ENCODE data around the gene BRD9.
"Not testable (repeated sequence)": the region's sequence is repeated elsewhere in the genome, so short reads cannot be mapped to it uniquely, and the experiment has no call there.

The BRD9 gene

DNA sequence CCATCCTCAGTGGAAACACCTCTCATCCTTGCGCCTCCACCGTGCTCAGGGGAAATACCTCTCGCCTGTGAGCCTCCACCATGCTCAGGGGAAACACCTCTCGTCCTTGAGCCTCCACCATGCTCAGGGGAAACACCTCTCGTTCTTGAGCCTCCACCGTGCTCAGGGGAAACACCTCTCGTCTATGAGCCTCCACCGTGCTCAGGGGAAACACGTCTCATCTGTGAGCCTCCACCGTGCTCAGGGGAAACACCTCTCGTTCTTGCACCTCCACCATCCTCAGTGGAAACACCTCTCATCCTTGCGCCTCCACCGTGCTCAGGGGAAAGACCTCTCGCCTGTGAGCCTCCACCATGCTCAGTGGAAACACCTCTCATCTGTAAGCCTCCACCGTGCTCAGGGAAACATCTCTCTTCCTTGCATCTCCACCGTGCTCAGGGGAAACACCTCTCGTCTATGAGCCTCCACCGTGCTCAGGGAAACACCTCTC lies 46.0 kb downstream of the BRD9 start:
- H3K4me3 ChIP-seq (ENCODE audit: low read depth, low read length); H3K27ac ChIP-seq; H3K27me3 ChIP-seq (replicated peaks); in situ Hi-C loops (cut with HindIII; ENCODE audit: low pct_ligation_motif_present, low sequenced_read_pairs); H3K36me3 ChIP-seq (replicated peaks); DNase-seq: not testable (repeated sequence)

DNA sequence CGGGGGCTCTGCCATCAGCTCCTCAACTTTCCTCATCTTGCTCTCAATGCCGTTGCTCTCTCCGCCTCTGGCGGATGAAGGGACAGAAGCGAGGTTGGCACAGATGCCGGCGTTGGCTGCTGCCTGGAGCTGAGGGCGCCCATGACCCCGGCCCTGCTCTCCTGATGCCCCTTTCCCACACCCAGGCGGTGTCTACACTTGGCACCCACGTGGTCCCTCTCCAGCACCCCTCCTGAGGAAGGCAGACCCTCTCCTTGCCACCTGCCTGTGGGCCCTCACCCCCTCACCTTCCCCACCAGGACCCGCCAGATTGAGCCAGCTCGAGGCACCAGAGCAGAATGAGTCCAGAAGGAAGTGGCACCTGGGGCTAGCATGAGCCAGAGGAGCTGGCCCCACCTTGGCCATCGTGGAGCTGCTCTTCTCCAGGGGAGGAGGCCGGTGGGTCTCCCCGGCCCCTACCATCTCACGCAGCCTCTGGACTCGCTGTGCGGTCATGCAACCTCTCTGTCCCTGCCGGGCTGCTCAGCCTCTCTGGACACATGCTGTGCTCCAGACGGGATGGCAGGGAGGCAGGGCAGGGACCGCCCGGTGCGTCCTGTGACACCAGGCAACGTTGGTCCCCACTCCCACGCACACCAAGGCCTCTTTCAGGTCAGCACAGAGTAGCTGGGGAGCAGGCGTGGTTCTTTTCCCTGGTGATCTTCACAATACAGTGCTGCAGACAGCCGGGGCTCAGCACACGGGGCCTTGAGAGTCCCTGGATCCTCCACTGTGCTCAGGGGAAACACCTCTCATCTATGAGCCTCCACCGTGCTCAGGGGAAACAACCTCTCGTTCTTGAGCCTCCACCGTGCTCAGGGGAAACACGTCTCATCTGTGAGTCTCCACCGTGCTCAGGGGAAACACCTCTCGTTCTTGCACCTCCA lies 46.7 kb downstream of the BRD9 start:
- H3K27ac ChIP-seq; H3K36me3 ChIP-seq (replicated peaks); DNase-seq; H3K27me3 ChIP-seq (replicated peaks); H3K4me3 ChIP-seq (ENCODE audit: low read depth, low read length); in situ Hi-C loops (cut with HindIII; ENCODE audit: low pct_ligation_motif_present, low sequenced_read_pairs): not testable (repeated sequence)

DNA sequence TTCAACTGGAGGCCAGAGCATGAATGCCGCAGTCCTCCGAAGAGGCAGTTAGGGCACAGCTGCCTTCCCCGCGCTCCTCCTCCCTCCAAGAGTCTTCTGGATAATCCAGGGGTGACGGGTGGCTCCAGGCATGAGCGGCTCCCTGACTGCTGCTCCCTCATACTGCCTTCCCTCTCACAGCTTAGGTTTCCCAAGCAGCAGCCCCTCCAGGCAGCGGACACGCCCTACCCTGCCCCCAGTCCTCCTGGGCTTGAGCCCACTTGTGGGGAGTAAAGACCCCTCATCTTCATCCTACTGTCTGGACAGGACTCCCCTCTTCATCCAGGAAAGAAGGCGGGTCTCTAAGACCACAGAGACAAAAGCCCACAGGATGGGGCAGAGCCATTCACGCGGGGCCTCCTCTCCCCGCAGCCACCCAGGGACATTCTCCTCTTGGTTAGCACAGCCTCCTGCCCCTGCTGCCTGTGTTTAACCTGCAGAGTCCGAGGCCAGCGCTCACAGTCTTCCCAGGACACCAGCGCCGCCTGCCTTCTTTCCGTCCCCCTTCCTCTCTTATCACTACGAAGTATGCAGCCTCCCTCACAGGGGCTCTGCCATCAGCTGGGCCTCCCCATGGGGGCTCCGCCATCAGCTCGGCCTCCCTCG lies 47.4 kb downstream of the BRD9 start:
- H3K4me3 ChIP-seq (ENCODE audit: low read depth, low read length); H3K27ac ChIP-seq; H3K36me3 ChIP-seq (replicated peaks); DNase-seq; in situ Hi-C loops (cut with HindIII; ENCODE audit: low pct_ligation_motif_present, low sequenced_read_pairs); H3K27me3 ChIP-seq (replicated peaks): not testable (repeated sequence)

DNA sequence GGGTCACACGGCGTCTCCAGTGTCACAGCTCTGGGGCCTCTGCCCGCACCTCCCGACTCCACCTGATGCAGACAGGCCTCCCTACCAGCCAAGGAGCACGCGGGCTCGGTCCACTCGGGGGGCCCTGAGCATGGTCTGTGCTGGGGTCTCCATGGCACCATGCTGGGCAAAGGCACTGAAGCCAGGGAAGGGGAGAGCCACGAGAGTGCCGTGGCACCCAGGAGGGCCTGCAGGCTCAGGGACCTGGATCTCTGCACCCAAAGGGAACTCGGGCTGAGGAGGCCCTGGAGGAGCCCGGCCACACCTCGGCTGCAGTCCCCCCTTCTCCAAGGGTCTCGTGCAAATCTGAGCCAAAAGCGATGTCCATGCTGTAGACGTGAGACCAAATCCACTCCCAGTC lies 48.2 kb downstream of the BRD9 start:
- in situ Hi-C loops (cut with HindIII; ENCODE audit: low pct_ligation_motif_present, low sequenced_read_pairs); DNase-seq: not testable (repeated sequence)

DNA sequence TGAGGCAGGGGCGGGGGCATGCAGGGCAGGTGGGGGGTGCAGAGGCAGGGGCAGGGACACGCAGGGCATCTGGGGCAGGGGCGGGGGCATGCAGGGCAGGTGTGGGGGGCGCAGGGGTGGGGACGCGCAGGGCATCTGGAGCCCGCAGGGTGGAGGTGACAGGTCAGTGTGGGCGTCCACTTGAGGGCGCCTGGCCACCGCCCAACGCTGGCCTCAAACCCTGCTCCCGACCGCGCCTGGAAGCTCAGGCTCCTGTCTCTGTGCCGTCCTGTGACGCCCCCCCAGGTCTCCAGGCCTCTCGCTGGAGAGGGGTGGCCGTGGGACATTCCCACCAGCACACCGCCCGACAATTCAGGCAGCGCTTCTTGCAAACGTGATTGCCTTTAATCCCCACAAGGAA lies 48.7 kb downstream of the BRD9 start:
- in situ Hi-C loops (cut with HindIII; ENCODE audit: low pct_ligation_motif_present, low sequenced_read_pairs); H3K27me3 ChIP-seq (replicated peaks); DNase-seq; H3K4me3 ChIP-seq (ENCODE audit: low read depth, low read length); H3K36me3 ChIP-seq (replicated peaks); H3K27ac ChIP-seq: not testable (repeated sequence)

More for the DNA sequence above, 48.2 kb downstream of the BRD9 start:
- not testable (repeated sequence) for H3K27me3 ChIP-seq (replicated peaks); H3K4me3 ChIP-seq (ENCODE audit: low read depth, low read length); H3K27ac ChIP-seq; H3K36me3 ChIP-seq (replicated peaks)

DNA sequence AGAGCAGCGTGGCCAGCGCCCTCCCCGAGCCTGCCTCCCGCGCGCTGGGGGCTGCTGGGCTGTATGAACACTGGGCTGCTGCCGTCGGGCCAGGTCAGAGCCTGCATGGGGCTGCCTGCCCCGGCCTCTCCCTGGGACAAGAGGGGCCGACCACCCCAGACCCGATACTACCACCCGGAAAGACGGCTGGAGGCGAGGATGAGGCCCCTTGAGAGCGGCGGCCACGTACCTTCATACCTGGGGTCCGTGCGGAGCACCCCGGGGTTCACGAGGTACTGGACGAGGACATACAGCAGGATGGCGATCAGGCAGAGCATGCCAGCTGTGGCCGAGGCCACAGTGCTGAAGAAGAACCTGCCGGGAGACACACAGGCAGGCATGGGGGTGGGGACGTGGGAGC lies 49.2 kb downstream of the BRD9 start:
- H3K4me3 ChIP-seq (ENCODE audit: low read depth, low read length); H3K27ac ChIP-seq; DNase-seq; in situ Hi-C loops (cut with HindIII; ENCODE audit: low pct_ligation_motif_present, low sequenced_read_pairs); H3K27me3 ChIP-seq (replicated peaks); H3K36me3 ChIP-seq (replicated peaks): not testable (repeated sequence)

DNA sequence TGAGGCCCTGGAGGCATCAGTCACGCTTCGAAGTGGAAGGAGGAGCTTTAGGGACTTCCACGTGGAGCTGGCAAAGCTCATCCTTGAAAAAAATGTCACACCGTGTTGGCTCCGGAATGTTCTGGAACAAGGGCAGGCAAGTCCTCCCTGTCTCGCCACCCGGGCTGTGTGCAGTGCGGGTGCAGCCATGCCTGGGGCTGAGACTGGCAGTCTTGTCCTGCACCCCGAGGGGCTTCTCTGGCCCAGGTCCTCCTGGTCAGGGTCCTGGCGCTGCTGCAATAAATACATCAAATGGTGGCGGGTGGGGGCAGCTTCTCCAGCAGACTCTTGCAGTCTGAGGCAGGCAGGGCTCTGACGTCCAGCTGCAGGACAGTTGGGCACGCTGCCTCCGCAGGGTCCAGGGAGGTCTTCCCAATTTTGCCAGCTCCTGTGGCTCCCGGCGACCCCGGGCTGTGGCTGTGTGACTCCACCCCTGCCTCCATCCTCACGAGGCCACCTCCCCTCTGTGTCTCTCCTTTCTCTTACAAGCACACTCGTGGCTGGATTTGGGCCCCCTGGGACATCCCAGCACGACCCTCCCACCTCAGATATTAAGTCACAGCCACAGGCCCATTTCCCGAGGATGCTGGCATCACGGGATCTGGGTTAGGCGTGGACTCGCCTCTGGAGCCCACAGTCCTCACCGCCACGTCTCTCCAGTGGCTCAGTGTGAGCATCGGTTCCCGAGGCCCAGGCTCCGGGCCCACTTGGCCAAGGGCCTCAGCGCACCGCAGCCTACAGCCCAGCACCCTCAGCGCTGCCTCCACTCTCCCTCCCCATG lies 50.0 kb downstream of the BRD9 start:
- H3K27ac ChIP-seq; in situ Hi-C loops (cut with HindIII; ENCODE audit: low pct_ligation_motif_present, low sequenced_read_pairs); H3K36me3 ChIP-seq (replicated peaks); H3K27me3 ChIP-seq (replicated peaks); DNase-seq; H3K4me3 ChIP-seq (ENCODE audit: low read depth, low read length): not testable (repeated sequence)

DNA sequence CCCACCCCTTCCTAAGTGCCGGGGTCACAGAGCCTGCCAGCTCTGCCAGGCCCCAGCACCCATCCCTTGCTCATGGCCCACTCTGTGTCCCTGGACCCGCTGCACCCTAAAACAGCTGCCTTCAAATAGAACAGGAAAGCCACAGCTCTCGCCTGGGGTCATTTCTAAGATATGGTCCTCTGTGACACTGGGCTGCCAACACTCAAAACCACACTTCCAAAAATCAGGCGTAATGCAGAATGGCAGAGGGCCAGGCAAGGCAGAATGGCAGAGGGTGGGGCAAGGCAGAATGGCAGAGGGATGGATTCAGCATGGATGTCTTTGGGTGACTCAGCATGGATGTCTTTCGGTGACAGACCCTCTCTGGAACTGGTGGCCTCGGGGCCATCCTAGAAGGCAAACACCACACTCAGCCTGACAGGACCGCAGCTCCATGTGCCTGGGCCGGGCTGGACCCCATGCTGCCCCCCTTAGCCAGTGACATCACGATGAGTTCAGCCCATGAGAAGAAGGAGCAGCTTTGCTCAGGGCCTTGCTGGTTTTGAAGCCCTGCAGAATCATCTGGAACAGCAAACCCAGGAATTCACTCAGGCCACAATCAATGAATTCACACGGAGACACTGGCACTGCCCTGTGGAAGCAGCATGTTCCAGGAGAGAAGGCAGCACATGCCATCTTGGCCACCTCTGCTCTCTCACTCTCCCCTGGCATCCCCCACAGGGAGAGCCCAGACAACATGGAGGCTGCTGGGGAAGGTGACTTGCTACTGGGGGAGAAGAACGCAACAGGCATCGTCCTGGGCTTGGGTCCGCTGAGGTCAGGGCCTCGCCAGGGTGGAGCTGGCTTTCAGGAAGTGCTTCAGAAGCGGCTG lies 50.8 kb downstream of the BRD9 start:
- H3K27ac ChIP-seq; H3K4me3 ChIP-seq (ENCODE audit: low read depth, low read length); in situ Hi-C loops (cut with HindIII; ENCODE audit: low pct_ligation_motif_present, low sequenced_read_pairs); DNase-seq; H3K27me3 ChIP-seq (replicated peaks); H3K36me3 ChIP-seq (replicated peaks): not testable (repeated sequence)

DNA sequence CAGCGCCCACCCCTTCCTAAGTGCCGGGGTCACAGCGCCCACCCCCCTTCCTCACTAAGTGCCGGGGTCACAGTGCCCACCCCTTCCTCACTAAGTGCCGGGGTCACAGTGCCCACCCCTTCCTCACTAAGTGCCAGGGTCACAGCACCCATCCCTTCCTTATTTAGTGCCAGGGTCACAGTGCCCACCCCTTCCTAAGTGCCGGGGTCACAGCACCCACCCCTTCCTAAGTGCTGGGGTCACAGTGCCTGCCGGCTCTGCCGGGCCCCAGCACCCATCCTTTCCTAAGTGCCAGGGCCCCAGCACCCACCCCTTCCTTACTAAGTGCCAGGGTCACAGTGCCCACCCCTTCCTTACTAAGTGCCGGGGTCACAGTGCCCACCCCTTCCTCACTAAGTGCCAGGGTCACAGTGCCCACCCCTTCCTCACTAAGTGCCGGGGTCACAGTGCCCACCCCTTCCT lies 51.6 kb downstream of the BRD9 start:
- H3K27me3 ChIP-seq (replicated peaks); H3K27ac ChIP-seq; H3K4me3 ChIP-seq (ENCODE audit: low read depth, low read length); in situ Hi-C loops (cut with HindIII; ENCODE audit: low pct_ligation_motif_present, low sequenced_read_pairs); H3K36me3 ChIP-seq (replicated peaks); DNase-seq: not testable (repeated sequence)

DNA sequence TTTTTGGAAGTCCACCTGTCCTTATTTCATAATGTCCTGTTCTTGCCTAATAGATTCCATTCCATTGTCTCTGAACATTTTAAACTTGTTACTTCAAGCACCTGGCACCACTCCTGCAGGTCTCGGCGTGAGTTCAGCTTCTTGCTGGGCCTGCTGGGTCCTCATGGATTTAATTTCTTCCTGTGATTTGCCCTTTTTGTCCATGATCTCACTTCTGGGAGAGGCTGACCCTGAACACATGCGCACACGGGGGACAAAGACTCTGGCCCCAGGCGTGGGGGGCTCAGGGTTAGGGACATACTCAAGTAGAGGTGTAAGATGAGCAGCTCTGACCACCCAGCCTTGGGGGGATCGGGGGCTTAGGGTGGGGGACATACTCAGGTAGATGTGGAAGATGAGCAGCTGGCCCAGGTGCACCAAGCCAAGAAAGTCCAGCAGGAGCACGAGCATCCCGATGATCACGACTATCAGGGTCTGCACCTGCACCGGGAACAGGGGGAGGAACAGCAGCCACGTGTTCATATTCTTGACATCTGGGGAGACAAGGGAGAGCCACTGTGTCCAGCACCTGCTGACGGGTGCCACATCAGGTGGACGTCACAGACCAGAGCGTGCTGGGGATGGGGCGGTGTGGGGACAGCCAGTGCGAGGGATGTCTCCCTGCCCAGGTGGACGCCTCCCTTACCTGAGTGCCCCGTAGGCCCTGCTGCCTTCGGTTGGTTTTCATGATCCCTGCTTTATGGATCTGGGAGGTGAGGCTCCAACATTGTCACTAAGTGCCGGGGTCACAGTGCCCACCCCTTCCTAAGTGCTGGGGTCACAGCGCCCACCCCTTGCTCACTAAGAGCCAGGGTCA lies 52.3 kb downstream of the BRD9 start:
- H3K4me3 ChIP-seq (ENCODE audit: low read depth, low read length); in situ Hi-C loops (cut with HindIII; ENCODE audit: low pct_ligation_motif_present, low sequenced_read_pairs); H3K27ac ChIP-seq; H3K27me3 ChIP-seq (replicated peaks); DNase-seq; H3K36me3 ChIP-seq (replicated peaks): not testable (repeated sequence)
